Measurements from ENCODE around the gene SAAL1. TPM values are rescaled to one million over a fixed set of nuclear protein-coding genes. Genes with fewer than 3 reads are reported as not detected.

Gene SAAL1, protein sequence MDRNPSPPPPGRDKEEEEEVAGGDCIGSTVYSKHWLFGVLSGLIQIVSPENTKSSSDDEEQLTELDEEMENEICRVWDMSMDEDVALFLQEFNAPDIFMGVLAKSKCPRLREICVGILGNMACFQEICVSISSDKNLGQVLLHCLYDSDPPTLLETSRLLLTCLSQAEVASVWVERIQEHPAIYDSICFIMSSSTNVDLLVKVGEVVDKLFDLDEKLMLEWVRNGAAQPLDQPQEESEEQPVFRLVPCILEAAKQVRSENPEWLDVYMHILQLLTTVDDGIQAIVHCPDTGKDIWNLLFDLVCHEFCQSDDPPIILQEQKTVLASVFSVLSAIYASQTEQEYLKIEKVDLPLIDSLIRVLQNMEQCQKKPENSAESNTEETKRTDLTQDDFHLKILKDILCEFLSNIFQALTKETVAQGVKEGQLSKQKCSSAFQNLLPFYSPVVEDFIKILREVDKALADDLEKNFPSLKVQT
- total RNA-seq: 10 to 100 TPM; 11.5 to 22.2 TPM

DNA sequence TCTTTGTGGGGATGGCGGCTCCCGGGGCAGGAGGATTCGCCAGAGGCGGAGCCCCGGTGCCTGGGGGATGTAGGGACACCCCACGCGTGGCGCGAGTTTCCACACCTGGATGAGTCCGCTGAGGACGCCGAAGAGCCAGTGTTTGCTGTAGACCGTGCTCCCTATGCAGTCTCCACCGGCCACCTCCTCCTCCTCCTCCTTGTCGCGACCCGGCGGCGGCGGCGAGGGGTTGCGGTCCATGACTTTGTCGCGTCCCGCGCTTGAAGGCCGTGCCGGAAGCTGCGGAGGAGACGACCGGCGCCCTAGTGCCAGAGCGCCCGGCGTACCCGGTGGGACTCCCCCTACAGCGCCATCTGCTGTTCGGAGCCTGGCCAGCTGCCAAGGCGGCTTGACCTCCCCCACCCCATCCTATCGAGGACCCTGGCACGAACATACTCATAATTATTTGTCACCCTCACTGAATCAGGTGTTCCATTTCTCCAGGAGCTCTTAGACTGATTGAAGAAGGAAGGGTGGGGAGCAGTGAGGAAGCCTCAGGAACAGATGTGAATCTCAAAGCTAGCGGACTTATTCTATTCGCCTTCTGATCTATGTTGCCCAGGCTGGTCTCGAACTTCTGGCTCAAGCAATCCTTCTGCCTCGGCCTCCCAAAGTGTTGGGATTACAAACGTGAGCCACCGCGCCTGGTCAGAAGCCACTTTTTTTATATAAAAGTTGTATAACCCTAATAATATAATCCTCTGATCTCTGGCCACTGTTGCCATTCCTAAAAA, at the start of gene SAAL1:
Gene SAAL1 (minus strand): TSS at position 281 of the 773 bp plus-strand sequence. CDS start 41 bp downstream, at position 240.
- peak; percentile 88 for DNase-seq
- Histone ChIP-seq H3K4me1 (no peaks in the 10 kb centered on the region), H3K27me3 (no peaks in the 10 kb centered on the region), H3K9me3 (no peaks in the 10 kb centered on the region), H3K4me3 (peak within 1 kb of the TSS; percentile 98), H3K9ac (ENCODE audit: low read depth in 2 of 2, low read length in 2 of 2) (peak within 1 kb of the TSS; percentile 86 to 87), H3K27ac (no peak within 1 kb of the TSS), H3K36me3 (no peaks in the 10 kb centered on the region)
- TF ChIP-seq, protein P1, sequence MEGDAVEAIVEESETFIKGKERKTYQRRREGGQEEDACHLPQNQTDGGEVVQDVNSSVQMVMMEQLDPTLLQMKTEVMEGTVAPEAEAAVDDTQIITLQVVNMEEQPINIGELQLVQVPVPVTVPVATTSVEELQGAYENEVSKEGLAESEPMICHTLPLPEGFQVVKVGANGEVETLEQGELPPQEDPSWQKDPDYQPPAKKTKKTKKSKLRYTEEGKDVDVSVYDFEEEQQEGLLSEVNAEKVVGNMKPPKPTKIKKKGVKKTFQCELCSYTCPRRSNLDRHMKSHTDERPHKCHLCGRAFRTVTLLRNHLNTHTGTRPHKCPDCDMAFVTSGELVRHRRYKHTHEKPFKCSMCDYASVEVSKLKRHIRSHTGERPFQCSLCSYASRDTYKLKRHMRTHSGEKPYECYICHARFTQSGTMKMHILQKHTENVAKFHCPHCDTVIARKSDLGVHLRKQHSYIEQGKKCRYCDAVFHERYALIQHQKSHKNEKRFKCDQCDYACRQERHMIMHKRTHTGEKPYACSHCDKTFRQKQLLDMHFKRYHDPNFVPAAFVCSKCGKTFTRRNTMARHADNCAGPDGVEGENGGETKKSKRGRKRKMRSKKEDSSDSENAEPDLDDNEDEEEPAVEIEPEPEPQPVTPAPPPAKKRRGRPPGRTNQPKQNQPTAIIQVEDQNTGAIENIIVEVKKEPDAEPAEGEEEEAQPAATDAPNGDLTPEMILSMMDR (IDR thresholded peaks at IDR 0.05): peak; percentile 70
- intact Hi-C loops (cut with DNase I): loop anchor here (5.0 kb wide), 1 partner anchor 114 kb away; no protein-coding TSS in a partner anchor

DNA sequence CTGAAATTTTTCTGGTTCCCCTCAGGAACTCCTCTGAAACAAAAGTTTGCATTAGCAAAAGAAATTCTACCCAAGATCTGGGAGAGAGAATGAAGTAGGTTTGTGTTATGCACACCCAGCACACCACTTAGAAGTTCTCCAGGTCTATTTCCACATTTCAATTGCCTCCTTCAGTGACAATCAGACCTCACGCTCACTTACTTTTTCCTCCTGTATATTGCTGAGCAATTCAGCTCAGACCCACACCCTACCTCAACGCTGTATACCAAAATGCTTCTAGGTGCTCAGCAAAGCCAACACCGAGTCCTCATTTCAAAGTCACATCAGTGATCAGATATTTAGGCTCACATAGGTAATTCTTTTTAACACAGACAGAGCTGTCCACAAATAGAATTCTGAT, 45.7 kb upstream of the SAAL1 start:
- Histone ChIP-seq H3K36me3 (no peaks in the 10 kb centered on the region), H3K4me1 (no peaks in the 10 kb centered on the region), H3K27ac (no peak overlapping the region), H3K27me3 (no peaks in the 10 kb centered on the region), H3K9ac (ENCODE audit: low read depth in 2 of 2, low read length in 2 of 2) (no peak overlapping the region), H3K9me3 (no peaks in the 10 kb centered on the region), H3K4me3 (no peak overlapping the region)
- TF ChIP-seq, protein P1 (IDR thresholded peaks at IDR 0.05): no peak
- intact Hi-C loops (cut with DNase I): no loop called here
- DNase-seq: no peak

DNA sequence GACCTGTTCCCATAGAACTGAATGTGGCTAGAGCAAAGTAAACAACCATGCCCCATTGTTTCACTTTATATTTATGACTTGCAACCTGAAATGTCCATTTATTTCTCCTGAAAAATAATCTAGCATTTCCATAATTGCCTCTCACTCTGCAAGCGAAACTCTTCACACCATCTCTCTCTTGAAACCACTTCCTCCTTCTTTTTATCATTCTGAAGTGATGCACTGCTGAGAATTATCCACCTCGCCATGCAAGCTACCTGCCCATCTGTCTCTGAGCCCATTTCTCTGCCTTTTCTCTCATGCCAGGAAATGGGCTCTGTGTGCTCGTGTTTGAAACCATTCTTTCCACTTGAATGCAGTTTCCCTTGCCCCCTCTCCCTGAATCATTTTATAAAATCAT, 40.0 kb upstream of the SAAL1 start:
- Histone ChIP-seq H3K4me1 (no peaks in the 10 kb centered on the region), H3K4me3 (no peak overlapping the region), H3K27ac (no peak overlapping the region), H3K27me3 (no peaks in the 10 kb centered on the region), H3K9me3 (no peaks in the 10 kb centered on the region), H3K9ac (ENCODE audit: low read depth in 2 of 2, low read length in 2 of 2) (no peak overlapping the region), H3K36me3 (no peaks in the 10 kb centered on the region)
- no peak for DNase-seq
- TF ChIP-seq, protein P1 (IDR thresholded peaks at IDR 0.05): no peak
- intact Hi-C loops (cut with DNase I): no loop called here

DNA sequence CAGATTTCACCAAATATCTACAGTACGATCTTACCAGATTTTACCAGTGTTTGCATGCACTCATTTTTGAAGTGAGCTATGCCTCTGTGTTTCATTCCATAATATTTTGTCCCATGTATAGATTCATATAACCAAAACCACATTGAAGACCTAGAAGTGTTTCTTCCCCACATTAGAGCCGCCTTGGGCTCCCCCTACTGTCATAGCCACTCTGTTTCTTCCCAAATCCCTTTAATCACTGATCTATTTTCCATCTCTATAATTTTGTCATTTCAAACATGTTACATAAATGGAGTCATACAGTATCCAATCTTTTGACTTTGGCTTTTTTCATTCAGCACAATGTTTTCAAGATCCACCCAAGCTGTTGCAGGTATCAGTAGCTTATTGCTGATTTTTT, 39.1 kb upstream of the SAAL1 start:
- no peak for DNase-seq
- TF ChIP-seq, protein P1 (IDR thresholded peaks at IDR 0.05): peak; percentile 11
- H3K4me1 ChIP-seq: no peaks in the 10 kb centered on the region
- no peak overlapping the region for H3K9ac ChIP-seq (ENCODE audit: low read depth in 2 of 2, low read length in 2 of 2)
- H3K27me3 ChIP-seq: no peaks in the 10 kb centered on the region
- H3K4me3 ChIP-seq: no peak overlapping the region
- no peaks in the 10 kb centered on the region for H3K36me3 ChIP-seq
- no peak overlapping the region for H3K27ac ChIP-seq
- H3K9me3 ChIP-seq: no peaks in the 10 kb centered on the region
- intact Hi-C loops (cut with DNase I): no loop called here

DNA sequence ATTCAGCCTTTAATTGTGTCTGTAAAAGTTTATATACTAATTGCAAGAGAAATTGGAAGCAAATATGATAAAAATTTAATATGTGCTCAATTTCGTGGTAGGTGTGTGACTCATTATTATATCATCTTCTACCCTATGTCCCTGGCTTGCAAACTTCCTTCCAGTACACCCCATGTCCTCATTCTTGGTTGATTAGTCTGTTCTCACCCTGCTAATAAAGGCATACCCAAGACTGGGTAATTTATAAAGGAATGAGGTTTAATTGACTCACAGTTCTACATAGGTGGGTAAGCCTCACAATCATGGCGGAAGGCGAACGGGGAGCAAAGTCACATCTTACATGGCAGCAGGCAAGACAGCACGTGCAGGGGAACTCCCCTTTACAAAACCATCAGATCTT, 38.4 kb upstream of the SAAL1 start:
- Histone ChIP-seq H3K9me3 (no peaks in the 10 kb centered on the region), H3K27ac (no peak overlapping the region), H3K36me3 (no peaks in the 10 kb centered on the region), H3K4me1 (no peaks in the 10 kb centered on the region), H3K9ac (ENCODE audit: low read depth in 2 of 2, low read length in 2 of 2) (no peak overlapping the region), H3K4me3 (no peak overlapping the region), H3K27me3 (no peaks in the 10 kb centered on the region)
- TF ChIP-seq, protein P1 (IDR thresholded peaks at IDR 0.05): no peak
- no peak for DNase-seq
- intact Hi-C loops (cut with DNase I): no loop called here
